BJ (cell line): ENCODE data around the gene XRCC3. TPM values are rescaled to one million over a fixed set of nuclear protein-coding genes. Genes with fewer than 3 reads are reported as not detected.

ENCODE experiments used
- CTCF ChIA-PET: fragments of 350-600 bp; formaldehyde crosslinking; extraction: SDS; loops from one replicate; lab custom pipeline; 2021; ENCODE audit warnings: antibody characterized with exemption, inconsistent platforms; lab: Yijun Ruan, JAX
- POLR2A ChIA-PET: fragments of 300-600 bp; sonication (Branson Sonifier 250); formaldehyde crosslinking; extraction: SDS; loops from one replicate; lab custom pipeline; 2021; ENCODE audit warnings: antibody characterized with exemption; lab: Charles Lee
- DNase-seq: peaks from one replicate; pipeline ENCODE4 v3.0.0-alpha.2; 2011; ENCODE audit warnings: low read depth
- H3K27me3 ChIP-seq: 2 replicates; pipeline ENCODE4 v1.6.0; 2011; ENCODE audit warnings: low read length; ENCODE audit not compliant: control insufficient read depth, insufficient read depth
- H3K36me3 ChIP-seq: 2 replicates; pipeline ENCODE4 v1.5.1; 2011; ENCODE audit warnings: low read length; ENCODE audit not compliant: control insufficient read depth, insufficient read depth
- H3K4me3 ChIP-seq: 2 replicates; pipeline ENCODE4 v1.5.1; 2011; ENCODE audit warnings: low read depth, mild to moderate bottlenecking, control low read depth, low read length
- polyA plus RNA-seq: library from polyadenylated mRNA; depleted of rRNA; stranded (reverse); fragments of >200 nt; gene quantifications from 2 replicates; pipeline ENCODE4 v1.2.3, GENCODE V29; 2011
- TF ChIP-seq, protein P1 (sequence below): IDR thresholded peaks from 2 replicates; pipeline ENCODE4 v1.5.1; 2011; ENCODE audit warnings: low read depth, mild to moderate bottlenecking, control low read depth, inconsistent platforms, low read length, moderate library complexity; ENCODE audit not compliant: insufficient read depth

The XRCC3 gene
- polyA plus RNA-seq, 1 experiment = 4.2 TPM

- Histone ChIP-seq H3K4me3 (no peak overlapping the region), H3K36me3 (peaks cover 25% of the 10 kb centered on the region), H3K27me3 (no peaks in the 10 kb centered on the region)
- no peak for DNase-seq
- ChIA-PET CTCF (no interaction called here), POLR2A (no interaction called here)
- TF ChIP-seq, protein P1, sequence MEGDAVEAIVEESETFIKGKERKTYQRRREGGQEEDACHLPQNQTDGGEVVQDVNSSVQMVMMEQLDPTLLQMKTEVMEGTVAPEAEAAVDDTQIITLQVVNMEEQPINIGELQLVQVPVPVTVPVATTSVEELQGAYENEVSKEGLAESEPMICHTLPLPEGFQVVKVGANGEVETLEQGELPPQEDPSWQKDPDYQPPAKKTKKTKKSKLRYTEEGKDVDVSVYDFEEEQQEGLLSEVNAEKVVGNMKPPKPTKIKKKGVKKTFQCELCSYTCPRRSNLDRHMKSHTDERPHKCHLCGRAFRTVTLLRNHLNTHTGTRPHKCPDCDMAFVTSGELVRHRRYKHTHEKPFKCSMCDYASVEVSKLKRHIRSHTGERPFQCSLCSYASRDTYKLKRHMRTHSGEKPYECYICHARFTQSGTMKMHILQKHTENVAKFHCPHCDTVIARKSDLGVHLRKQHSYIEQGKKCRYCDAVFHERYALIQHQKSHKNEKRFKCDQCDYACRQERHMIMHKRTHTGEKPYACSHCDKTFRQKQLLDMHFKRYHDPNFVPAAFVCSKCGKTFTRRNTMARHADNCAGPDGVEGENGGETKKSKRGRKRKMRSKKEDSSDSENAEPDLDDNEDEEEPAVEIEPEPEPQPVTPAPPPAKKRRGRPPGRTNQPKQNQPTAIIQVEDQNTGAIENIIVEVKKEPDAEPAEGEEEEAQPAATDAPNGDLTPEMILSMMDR = no peak
These were observed 10.6 kb upstream of the XRCC3 start for GRCh38 chr14:103725739-103726395.

GRCh38 chr14:103725001-103725682 lies 9.9 kb upstream of the XRCC3 start:
- no peak for DNase-seq
- H3K27me3 ChIP-seq = no peaks in the 10 kb centered on the region
- TF ChIP-seq, protein P1 = no peak
- H3K36me3 ChIP-seq = peaks cover 19% of the 10 kb centered on the region
- no peak overlapping the region for H3K4me3 ChIP-seq
- ChIA-PET POLR2A (no interaction called here), CTCF (interaction anchor here (1.4 to 1.5 kb wide), 2 partner anchors 11 to 15 kb away, joined by 4 read pairs; no protein-coding TSS in a partner anchor)

GRCh38 chr14:103724116-103724515 lies 8.9 kb upstream of the XRCC3 start:
- no peak for DNase-seq
- Histone ChIP-seq H3K4me3 (no peak overlapping the region), H3K36me3 (peaks cover 12% of the 10 kb centered on the region), H3K27me3 (no peaks in the 10 kb centered on the region)
- TF ChIP-seq, protein P1 = no peak
- POLR2A ChIA-PET = no interaction called here
- CTCF ChIA-PET = interaction anchor here (1.4 to 1.5 kb wide), 2 partner anchors 12 to 16 kb away, joined by 4 read pairs; no protein-coding TSS in a partner anchor

GRCh38 chr14:103723748-103724081 lies 8.5 kb upstream of the XRCC3 start:
- DNase-seq = no peak
- POLR2A ChIA-PET = no interaction called here
- no peaks in the 10 kb centered on the region for H3K27me3 ChIP-seq
- TF ChIP-seq, protein P1 = no peak
- H3K4me3 ChIP-seq = no peak overlapping the region
- CTCF ChIA-PET = interaction anchor here (1.0 to 1.5 kb wide), 3 partner anchors 9 to 17 kb away, joined by 4 to 6 read pairs (median 4); no protein-coding TSS in a partner anchor
- peaks cover 9% of the 10 kb centered on the region for H3K36me3 ChIP-seq

DNA sequence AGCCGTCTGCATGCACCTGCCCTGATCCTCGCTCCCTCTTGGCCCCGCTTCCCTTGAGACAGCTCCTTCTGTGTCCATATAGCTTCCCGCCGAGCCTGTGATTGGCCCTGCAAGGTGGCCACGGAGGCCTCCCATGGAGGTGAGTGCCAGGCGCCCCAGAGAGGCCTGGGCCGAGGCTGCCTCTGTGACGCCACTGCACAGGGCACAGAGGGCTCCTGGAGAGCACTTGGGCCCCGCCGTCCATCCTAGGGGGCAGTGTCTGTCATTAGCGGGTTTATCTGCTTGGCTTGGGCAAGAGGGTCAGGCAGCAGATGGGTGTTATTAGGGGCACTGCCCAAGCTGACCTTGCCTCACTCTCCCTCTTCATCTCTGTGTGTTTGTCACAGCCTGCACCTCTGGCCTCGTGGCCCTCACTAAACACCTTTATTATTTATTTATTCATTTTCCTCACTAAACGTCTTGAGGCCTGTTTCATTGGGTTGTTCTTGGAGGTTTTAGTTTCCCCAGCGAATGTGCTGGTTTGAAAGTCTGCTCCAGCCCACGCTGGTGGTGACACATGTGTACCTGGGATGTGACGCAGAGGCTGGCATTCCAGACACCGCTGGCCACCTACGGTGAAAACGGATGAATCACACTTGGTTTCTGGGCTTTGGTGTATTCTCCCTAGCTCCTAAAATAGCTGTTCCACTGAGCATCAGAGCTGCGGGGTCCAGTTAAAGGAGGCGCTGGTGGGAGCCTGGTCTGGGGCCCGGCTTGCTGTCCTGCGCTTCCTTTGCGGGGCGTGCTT lies 6.3 kb upstream of the XRCC3 start:
- TF ChIP-seq, protein P1 = no peak
- H3K27me3 ChIP-seq = no peaks in the 10 kb centered on the region
- peaks cover 5% of the 10 kb centered on the region for H3K36me3 ChIP-seq
- CTCF ChIA-PET = no interaction called here
- H3K4me3 ChIP-seq = no peak overlapping the region
- DNase-seq = no peak
- POLR2A ChIA-PET = no interaction called here
